Measurements from ENCODE around the gene BCL7C. TPM values are rescaled to one million over a fixed set of nuclear protein-coding genes. Genes with fewer than 3 reads are reported as not detected.
A peak's percentile ranks its signal among the peaks of the same experiment; 100 is the strongest.

Gene BCL7C
- total and polyA plus RNA-seq, 2 of the 13 experiments (the other 11 are each of a cell fraction or from before 2014, with no cell fraction given), result 17.7 to 33.8 TPM

GRCh38 chr16:30896889-30897733, 3.2 kb upstream of the BCL7C start (continued):
- TF ChIP-seq RBAK (CRISPR knock-in tag; IDR thresholded peaks at IDR 0.05) (no peak), MEIS2 (CRISPR knock-in tag; IDR thresholded peaks at IDR 0.05) (0 out of 2 replicates have a peak, but pooled peaks have one; percentile 51), GZF1 (CRISPR knock-in tag; IDR thresholded peaks at IDR 0.05) (no peak; the same call in 1 of the 2 replicates), ZNF704 (CRISPR knock-in tag; IDR thresholded peaks at IDR 0.05; ENCODE audit: borderline replicate concordance) (0 out of 2 replicates have a peak, but pooled peaks have one; percentile 35), MTF1 (CRISPR knock-in tag; IDR thresholded peaks at IDR 0.05) (no peak)
- TF ChIP-seq, protein P1, sequence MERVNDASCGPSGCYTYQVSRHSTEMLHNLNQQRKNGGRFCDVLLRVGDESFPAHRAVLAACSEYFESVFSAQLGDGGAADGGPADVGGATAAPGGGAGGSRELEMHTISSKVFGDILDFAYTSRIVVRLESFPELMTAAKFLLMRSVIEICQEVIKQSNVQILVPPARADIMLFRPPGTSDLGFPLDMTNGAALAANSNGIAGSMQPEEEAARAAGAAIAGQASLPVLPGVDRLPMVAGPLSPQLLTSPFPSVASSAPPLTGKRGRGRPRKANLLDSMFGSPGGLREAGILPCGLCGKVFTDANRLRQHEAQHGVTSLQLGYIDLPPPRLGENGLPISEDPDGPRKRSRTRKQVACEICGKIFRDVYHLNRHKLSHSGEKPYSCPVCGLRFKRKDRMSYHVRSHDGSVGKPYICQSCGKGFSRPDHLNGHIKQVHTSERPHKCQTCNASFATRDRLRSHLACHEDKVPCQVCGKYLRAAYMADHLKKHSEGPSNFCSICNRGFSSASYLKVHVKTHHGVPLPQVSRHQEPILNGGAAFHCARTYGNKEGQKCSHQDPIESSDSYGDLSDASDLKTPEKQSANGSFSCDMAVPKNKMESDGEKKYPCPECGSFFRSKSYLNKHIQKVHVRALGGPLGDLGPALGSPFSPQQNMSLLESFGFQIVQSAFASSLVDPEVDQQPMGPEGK (CRISPR knock-in tag; IDR thresholded peaks at IDR 0.05), result peak; percentile 38; the same call in 1 of the 2 replicates
- TF ChIP-seq, protein P2, sequence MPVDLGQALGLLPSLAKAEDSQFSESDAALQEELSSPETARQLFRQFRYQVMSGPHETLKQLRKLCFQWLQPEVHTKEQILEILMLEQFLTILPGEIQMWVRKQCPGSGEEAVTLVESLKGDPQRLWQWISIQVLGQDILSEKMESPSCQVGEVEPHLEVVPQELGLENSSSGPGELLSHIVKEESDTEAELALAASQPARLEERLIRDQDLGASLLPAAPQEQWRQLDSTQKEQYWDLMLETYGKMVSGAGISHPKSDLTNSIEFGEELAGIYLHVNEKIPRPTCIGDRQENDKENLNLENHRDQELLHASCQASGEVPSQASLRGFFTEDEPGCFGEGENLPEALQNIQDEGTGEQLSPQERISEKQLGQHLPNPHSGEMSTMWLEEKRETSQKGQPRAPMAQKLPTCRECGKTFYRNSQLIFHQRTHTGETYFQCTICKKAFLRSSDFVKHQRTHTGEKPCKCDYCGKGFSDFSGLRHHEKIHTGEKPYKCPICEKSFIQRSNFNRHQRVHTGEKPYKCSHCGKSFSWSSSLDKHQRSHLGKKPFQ (CRISPR knock-in tag; IDR thresholded peaks at IDR 0.05; ENCODE audit: insufficient replicate concordance), result no peak
- TF ChIP-seq, protein P3, sequence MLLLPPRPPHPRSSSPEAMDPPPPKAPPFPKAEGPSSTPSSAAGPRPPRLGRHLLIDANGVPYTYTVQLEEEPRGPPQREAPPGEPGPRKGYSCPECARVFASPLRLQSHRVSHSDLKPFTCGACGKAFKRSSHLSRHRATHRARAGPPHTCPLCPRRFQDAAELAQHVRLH (CRISPR knock-in tag; IDR thresholded peaks at IDR 0.05; ENCODE audit: borderline replicate concordance, low read depth), result 0 out of 2 replicates have a peak, but pooled peaks have one; percentile 30

All from HepG2 (cell line).